ENCODE results near the gene LPP.

GRCh38 chr3:188842639-188843038 is 688.7 kb downstream of the LPP start:
- TF ChIP-seq, protein P1, sequence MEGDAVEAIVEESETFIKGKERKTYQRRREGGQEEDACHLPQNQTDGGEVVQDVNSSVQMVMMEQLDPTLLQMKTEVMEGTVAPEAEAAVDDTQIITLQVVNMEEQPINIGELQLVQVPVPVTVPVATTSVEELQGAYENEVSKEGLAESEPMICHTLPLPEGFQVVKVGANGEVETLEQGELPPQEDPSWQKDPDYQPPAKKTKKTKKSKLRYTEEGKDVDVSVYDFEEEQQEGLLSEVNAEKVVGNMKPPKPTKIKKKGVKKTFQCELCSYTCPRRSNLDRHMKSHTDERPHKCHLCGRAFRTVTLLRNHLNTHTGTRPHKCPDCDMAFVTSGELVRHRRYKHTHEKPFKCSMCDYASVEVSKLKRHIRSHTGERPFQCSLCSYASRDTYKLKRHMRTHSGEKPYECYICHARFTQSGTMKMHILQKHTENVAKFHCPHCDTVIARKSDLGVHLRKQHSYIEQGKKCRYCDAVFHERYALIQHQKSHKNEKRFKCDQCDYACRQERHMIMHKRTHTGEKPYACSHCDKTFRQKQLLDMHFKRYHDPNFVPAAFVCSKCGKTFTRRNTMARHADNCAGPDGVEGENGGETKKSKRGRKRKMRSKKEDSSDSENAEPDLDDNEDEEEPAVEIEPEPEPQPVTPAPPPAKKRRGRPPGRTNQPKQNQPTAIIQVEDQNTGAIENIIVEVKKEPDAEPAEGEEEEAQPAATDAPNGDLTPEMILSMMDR (IDR thresholded peaks at IDR 0.05 in 4 of 5, conservative IDR thresholded peaks at IDR 0.05 in 1 of 5) = no peak
- no peak for TF ChIP-seq POLR2A (IDR thresholded peaks at IDR 0.05)

All from gastrocnemius medialis (tissue), 4 donors.